Measurements from ENCODE around the gene AP1S1.
A peak's percentile ranks its signal among the peaks of the same experiment; 100 is the strongest.

The AP1S1 gene

GRCh38 chr7:101161692-101162471, 7.6 kb downstream of the AP1S1 start:
- Mint-ChIP-seq H3K4me3 (peak overlapping the region; percentile 79), H3K9me3 (ENCODE audit: low read depth) (no peaks in the 10 kb centered on the region), H3K27me3 (peaks cover 7% of the 10 kb centered on the region), H3K4me1 (ENCODE audit: low read depth) (peaks cover 23% of the 10 kb centered on the region), H3K36me3 (peaks cover 4% of the 10 kb centered on the region), H3K27ac (no peak overlapping the region)

- no peaks in the 10 kb centered on the region for H3K9me3 Mint-ChIP-seq (ENCODE audit: low read depth)
- H3K4me3 Mint-ChIP-seq: peak overlapping the region; percentile 79
- peaks cover 4% of the 10 kb centered on the region for H3K36me3 Mint-ChIP-seq
- H3K27ac Mint-ChIP-seq: no peak overlapping the region
- H3K4me1 Mint-ChIP-seq (ENCODE audit: low read depth): peaks cover 28% of the 10 kb centered on the region
- peaks cover 13% of the 10 kb centered on the region for H3K27me3 Mint-ChIP-seq
Observed at GRCh38 chr7:101162551-101163278, 8.4 kb downstream of the AP1S1 start.

GRCh38 chr7:101163279-101164070, 9.2 kb downstream of the AP1S1 start:
- Mint-ChIP-seq H3K4me1 (ENCODE audit: low read depth) (peaks cover 32% of the 10 kb centered on the region), H3K27me3 (peaks cover 16% of the 10 kb centered on the region), H3K36me3 (no peaks in the 10 kb centered on the region), H3K27ac (no peak overlapping the region), H3K9me3 (ENCODE audit: low read depth) (no peaks in the 10 kb centered on the region), H3K4me3 (peak overlapping the region; percentile 67)

GRCh38 chr7:101164071-101164840, 10.0 kb downstream of the AP1S1 start:
- H3K4me1 Mint-ChIP-seq (ENCODE audit: low read depth): peaks cover 39% of the 10 kb centered on the region
- no peaks in the 10 kb centered on the region for H3K9me3 Mint-ChIP-seq (ENCODE audit: low read depth)
- H3K27me3 Mint-ChIP-seq: peaks cover 20% of the 10 kb centered on the region
- H3K27ac Mint-ChIP-seq: no peak overlapping the region
- H3K4me3 Mint-ChIP-seq: peak overlapping the region; percentile 81
- no peaks in the 10 kb centered on the region for H3K36me3 Mint-ChIP-seq

- peak within 1 kb of the TSS; percentile 22 for H3K27ac Mint-ChIP-seq
- peaks cover 26% of the 10 kb centered on the region for H3K27me3 Mint-ChIP-seq
- no peaks in the 10 kb centered on the region for H3K36me3 Mint-ChIP-seq
- peak within 1 kb of the TSS; percentile 81 for H3K4me3 Mint-ChIP-seq
- H3K9me3 Mint-ChIP-seq (ENCODE audit: low read depth): no peaks in the 10 kb centered on the region
- peaks cover 49% of the 10 kb centered on the region for H3K4me1 Mint-ChIP-seq (ENCODE audit: low read depth)
Observed at GRCh38 chr7:101165075-101165957, 11.0 kb downstream of the AP1S1 start, which contains the start of gene VGF. Gene VGF, minus strand, starts transcription at chr7:101165569. Its CDS starts 726 bp downstream, at chr7:101164843.

GRCh38 chr7:101165958-101166647, 11.8 kb downstream of the AP1S1 start:
- H3K36me3 Mint-ChIP-seq: no peaks in the 10 kb centered on the region
- peaks cover 57% of the 10 kb centered on the region for H3K4me1 Mint-ChIP-seq (ENCODE audit: low read depth)
- peaks cover 33% of the 10 kb centered on the region for H3K27me3 Mint-ChIP-seq
- H3K27ac Mint-ChIP-seq: peak overlapping the region; percentile 22
- no peaks in the 10 kb centered on the region for H3K9me3 Mint-ChIP-seq (ENCODE audit: low read depth)
- peak overlapping the region; percentile 81 for H3K4me3 Mint-ChIP-seq

GRCh38 chr7:101166648-101166908, 12.3 kb downstream of the AP1S1 start:
- Mint-ChIP-seq H3K36me3 (no peaks in the 10 kb centered on the region), H3K4me1 (ENCODE audit: low read depth) (peaks cover 61% of the 10 kb centered on the region), H3K27me3 (peaks cover 37% of the 10 kb centered on the region), H3K9me3 (ENCODE audit: low read depth) (no peaks in the 10 kb centered on the region), H3K4me3 (no peak overlapping the region), H3K27ac (no peak overlapping the region)

GRCh38 chr7:101166909-101167644, 12.8 kb downstream of the AP1S1 start:
- Mint-ChIP-seq H3K9me3 (ENCODE audit: low read depth) (no peaks in the 10 kb centered on the region), H3K4me3 (peak overlapping the region; percentile 20), H3K27me3 (peaks cover 37% of the 10 kb centered on the region), H3K27ac (no peak overlapping the region), H3K36me3 (no peaks in the 10 kb centered on the region), H3K4me1 (ENCODE audit: low read depth) (peaks cover 66% of the 10 kb centered on the region)

GRCh38 chr7:101167645-101168411, 13.6 kb downstream of the AP1S1 start:
- no peak overlapping the region for H3K4me3 Mint-ChIP-seq
- no peaks in the 10 kb centered on the region for H3K36me3 Mint-ChIP-seq
- no peaks in the 10 kb centered on the region for H3K9me3 Mint-ChIP-seq (ENCODE audit: low read depth)
- no peak overlapping the region for H3K27ac Mint-ChIP-seq
- H3K27me3 Mint-ChIP-seq: peaks cover 39% of the 10 kb centered on the region
- H3K4me1 Mint-ChIP-seq (ENCODE audit: low read depth): peaks cover 65% of the 10 kb centered on the region

GRCh38 chr7:101168412-101169049, 14.3 kb downstream of the AP1S1 start:
- Mint-ChIP-seq H3K27ac (no peak overlapping the region), H3K4me1 (ENCODE audit: low read depth) (peaks cover 68% of the 10 kb centered on the region), H3K9me3 (ENCODE audit: low read depth) (no peaks in the 10 kb centered on the region), H3K4me3 (peak overlapping the region; percentile 73), H3K36me3 (no peaks in the 10 kb centered on the region), H3K27me3 (peaks cover 40% of the 10 kb centered on the region)

- H3K4me3 Mint-ChIP-seq: peak overlapping the region; percentile 77
- peaks cover 73% of the 10 kb centered on the region for H3K4me1 Mint-ChIP-seq (ENCODE audit: low read depth)
- H3K9me3 Mint-ChIP-seq (ENCODE audit: low read depth): no peaks in the 10 kb centered on the region
- H3K27ac Mint-ChIP-seq: peak overlapping the region; percentile 68
- no peaks in the 10 kb centered on the region for H3K36me3 Mint-ChIP-seq
- H3K27me3 Mint-ChIP-seq: peaks cover 44% of the 10 kb centered on the region
Observed at GRCh38 chr7:101169110-101169837, 15.0 kb downstream of the AP1S1 start.

Measured in activated naive CD8-positive, alpha-beta T cell (primary cell).